Mammary epithelial cell (primary cell): ENCODE measurements around the gene ZSCAN21.

Source experiments
- EZH2 ChIP-seq: IDR thresholded peaks from 2 replicates; pipeline ENCODE4 v1.6.1; 2012; ENCODE audit warnings: low read length, inconsistent platforms, borderline replicate concordance
- TF ChIP-seq, protein P1 (sequence below), 2 donors: IDR thresholded peaks in 1 of 2; conservative IDR thresholded peaks in 1 of 2; 2 replicates each; pipeline ENCODE4 v1.5.1; 2011 to 2012; ENCODE audit warnings: inconsistent platforms in 2 of 2, low read length in 2 of 2, mild to moderate bottlenecking in 2 of 2, control low read depth in 1 of 2, low read depth in 1 of 2; ENCODE audit not compliant: insufficient read depth in 1 of 2; ENCODE audit errors: extremely low read depth in 1 of 2

DNA sequence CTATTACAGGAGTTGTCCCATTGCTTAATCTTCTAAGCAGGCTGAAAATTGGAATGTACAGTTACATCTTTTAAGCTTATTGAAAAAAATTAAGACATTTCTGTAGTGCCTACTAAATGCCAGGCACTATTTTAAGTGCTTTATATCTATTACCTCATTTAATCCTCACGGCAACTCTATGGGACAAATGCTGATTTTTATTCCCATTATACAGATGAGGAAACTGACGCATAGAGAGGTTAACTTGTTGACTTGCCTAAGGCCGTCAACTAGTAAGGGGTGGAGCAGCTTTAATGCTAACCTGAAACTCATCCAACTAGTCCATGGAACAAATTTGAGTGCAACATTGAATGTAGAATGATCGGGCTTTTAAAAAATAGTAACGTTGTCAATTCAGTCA lies 31.7 kb upstream of the ZSCAN21 start:
- TF ChIP-seq, protein P1, sequence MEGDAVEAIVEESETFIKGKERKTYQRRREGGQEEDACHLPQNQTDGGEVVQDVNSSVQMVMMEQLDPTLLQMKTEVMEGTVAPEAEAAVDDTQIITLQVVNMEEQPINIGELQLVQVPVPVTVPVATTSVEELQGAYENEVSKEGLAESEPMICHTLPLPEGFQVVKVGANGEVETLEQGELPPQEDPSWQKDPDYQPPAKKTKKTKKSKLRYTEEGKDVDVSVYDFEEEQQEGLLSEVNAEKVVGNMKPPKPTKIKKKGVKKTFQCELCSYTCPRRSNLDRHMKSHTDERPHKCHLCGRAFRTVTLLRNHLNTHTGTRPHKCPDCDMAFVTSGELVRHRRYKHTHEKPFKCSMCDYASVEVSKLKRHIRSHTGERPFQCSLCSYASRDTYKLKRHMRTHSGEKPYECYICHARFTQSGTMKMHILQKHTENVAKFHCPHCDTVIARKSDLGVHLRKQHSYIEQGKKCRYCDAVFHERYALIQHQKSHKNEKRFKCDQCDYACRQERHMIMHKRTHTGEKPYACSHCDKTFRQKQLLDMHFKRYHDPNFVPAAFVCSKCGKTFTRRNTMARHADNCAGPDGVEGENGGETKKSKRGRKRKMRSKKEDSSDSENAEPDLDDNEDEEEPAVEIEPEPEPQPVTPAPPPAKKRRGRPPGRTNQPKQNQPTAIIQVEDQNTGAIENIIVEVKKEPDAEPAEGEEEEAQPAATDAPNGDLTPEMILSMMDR (conservative IDR thresholded peaks at IDR 0.05 in 1 of 2, IDR thresholded peaks at IDR 0.05 in 1 of 2; ENCODE audit: extremely low read depth in 1 of 2, insufficient read depth in 1 of 2, low read depth in 1 of 2, low read length in 2 of 2) = no peak
- TF ChIP-seq EZH2 = no peak
